ENCODE measurements around the gene PARS2.
A peak's percentile ranks its signal among the peaks of the same experiment; 100 is the strongest.

PARS2 gene

DNA sequence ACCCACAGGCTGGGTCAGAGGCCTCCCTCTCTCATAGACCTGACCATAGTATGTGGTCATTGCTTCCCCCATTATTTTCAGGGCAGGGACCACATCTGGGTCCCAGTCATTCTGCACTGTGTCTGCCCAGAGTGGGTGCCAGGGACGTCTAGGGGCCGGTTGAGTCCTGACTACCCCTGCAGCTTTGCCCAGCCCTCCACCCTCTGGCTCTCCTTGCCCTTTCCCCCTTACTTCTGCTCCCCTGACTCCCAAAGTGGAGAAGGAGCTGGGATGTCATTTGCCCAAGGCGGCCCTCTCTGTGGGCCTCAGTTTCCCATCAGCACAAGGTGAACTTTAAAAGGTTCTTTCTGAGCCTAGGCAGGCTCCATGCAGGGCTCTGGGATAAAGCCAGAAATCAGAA is 41.1 kb upstream of the PARS2 start:
- no peak overlapping the region for H3K4me3 ChIP-seq (ENCODE audit: low read depth, low read length)
- TF ChIP-seq, protein P1, sequence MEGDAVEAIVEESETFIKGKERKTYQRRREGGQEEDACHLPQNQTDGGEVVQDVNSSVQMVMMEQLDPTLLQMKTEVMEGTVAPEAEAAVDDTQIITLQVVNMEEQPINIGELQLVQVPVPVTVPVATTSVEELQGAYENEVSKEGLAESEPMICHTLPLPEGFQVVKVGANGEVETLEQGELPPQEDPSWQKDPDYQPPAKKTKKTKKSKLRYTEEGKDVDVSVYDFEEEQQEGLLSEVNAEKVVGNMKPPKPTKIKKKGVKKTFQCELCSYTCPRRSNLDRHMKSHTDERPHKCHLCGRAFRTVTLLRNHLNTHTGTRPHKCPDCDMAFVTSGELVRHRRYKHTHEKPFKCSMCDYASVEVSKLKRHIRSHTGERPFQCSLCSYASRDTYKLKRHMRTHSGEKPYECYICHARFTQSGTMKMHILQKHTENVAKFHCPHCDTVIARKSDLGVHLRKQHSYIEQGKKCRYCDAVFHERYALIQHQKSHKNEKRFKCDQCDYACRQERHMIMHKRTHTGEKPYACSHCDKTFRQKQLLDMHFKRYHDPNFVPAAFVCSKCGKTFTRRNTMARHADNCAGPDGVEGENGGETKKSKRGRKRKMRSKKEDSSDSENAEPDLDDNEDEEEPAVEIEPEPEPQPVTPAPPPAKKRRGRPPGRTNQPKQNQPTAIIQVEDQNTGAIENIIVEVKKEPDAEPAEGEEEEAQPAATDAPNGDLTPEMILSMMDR (IDR thresholded peaks at IDR 0.05; ENCODE audit: low read depth, low read length, missing control alignments): no peak
- no peak for DNase-seq (ENCODE audit: low read depth)

DNA sequence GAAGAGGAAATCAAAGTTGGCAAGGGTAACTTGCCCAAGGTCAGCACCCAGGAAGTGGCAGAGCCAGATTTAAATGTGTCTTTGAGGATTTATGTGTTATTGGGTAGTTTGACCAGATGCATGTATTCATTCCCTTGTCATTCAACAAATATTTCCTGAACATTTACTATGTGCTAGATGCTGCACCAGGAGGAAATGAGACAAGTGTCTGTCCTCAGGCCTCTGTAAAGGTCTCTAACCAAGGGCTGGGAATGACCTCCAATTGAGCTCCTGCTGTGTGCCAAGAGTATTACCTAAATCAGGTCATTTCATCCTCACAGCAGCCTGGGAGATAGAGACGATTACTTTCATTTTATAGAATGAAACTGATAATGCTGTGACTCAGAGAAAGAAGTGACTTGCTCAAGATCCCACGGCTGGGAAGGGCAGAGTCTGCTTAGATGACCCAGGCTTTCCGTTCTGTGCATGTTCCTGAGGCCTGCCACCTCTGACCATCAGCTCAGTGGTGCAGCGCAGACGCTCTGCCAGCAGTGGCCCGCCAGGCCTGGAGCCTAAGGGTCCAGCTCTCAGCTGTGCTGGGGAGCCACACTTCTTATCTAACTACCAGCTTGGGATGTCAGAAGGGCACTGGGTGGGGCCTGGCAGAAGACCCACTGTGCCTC is 40.3 kb upstream of the PARS2 start:
- DNase-seq (ENCODE audit: low read depth): no peak
- H3K4me3 ChIP-seq (ENCODE audit: low read depth, low read length): no peak overlapping the region
- TF ChIP-seq, protein P1 (IDR thresholded peaks at IDR 0.05; ENCODE audit: low read depth, low read length, missing control alignments): no peak

DNA sequence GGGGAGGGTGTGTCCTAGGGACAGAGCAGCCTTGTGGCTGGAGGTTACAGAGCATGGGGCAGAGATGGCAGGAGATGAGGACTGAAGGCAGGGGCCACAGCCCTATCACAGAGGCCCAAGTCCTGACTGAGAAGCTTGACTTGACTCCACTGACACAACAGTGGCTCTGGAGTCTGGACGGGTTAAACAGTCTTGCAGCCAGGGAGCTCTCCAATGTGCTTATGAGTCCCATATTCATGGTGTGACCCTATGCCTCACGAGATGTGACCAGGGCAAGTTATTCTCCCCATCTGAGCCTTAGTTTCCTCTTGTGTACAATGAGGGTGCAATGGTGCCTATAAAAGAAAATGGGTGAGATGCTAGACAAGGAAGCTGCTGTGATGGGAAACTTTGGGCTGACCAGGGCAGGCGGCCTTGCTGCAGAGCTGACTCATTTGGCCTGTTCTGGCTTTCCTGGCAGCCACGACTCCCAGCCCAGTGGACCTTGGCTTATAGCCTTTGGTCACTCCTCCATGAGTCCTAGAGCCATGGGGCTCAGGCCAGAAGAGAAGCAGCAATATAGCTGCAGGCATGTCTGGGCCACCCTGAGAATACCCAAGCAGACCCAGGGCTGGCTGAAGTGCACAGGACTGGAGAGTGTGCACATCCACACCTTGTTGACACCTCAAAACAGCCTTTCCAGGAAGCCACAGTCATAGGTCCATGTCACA is 39.6 kb upstream of the PARS2 start:
- TF ChIP-seq, protein P1 (IDR thresholded peaks at IDR 0.05; ENCODE audit: low read depth, low read length, missing control alignments): no peak
- DNase-seq (ENCODE audit: low read depth): no peak
- no peak overlapping the region for H3K4me3 ChIP-seq (ENCODE audit: low read depth, low read length)

DNA sequence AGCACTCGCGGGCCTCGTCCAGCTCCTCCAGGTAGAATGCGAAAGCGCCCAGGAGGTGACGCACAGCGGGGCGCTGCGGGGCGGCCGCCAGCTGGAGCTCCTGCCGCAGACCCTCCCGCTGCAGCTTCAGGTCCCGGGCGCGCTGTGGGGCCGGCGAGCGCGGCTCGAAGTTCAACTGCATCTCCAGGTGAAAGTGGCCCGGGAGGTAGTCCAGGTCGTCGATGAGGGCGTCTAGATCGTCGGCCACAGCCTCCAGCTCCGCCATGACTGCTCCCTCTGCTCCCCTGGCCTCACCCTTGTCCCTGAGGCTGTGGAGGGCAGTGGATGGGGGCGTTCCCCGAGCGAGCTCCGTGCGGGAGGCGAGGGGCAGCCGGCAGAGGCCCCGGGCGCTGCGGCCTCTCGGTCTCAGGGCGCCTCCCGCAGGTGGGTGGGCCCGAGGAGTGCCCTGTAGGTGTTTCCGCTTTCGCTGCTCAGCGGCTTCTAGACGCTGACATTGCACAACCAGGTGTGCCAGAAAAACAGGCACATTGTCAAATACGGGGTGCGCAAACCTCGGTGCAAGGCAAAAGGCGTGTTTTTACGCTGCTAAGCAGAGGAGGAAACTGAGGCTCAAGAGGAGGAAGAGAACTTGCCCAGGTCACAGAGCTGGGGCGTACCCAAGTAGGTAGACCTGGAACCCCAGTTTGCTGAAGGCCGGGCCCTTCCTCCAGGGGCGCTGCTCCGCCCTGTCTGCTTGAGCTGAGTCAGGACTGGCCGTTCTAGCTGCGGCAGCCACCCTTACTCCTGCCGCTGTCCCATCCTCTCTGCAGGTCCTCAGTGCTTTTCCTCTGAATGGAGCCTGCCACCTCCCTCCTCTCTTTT is 36.8 kb upstream of the PARS2 start, which contains the start of gene TTC22:
Gene TTC22 (minus strand): TSS at position 425 of the 861 bp plus-strand sequence. CDS start 160 bp downstream, at position 265.
- TF ChIP-seq, protein P1 (IDR thresholded peaks at IDR 0.05; ENCODE audit: low read depth, low read length, missing control alignments): peak; percentile 81
- peak within 1 kb of the TSS; percentile 67 for H3K4me3 ChIP-seq (ENCODE audit: low read depth, low read length)
- DNase-seq (ENCODE audit: low read depth): no peak

DNA sequence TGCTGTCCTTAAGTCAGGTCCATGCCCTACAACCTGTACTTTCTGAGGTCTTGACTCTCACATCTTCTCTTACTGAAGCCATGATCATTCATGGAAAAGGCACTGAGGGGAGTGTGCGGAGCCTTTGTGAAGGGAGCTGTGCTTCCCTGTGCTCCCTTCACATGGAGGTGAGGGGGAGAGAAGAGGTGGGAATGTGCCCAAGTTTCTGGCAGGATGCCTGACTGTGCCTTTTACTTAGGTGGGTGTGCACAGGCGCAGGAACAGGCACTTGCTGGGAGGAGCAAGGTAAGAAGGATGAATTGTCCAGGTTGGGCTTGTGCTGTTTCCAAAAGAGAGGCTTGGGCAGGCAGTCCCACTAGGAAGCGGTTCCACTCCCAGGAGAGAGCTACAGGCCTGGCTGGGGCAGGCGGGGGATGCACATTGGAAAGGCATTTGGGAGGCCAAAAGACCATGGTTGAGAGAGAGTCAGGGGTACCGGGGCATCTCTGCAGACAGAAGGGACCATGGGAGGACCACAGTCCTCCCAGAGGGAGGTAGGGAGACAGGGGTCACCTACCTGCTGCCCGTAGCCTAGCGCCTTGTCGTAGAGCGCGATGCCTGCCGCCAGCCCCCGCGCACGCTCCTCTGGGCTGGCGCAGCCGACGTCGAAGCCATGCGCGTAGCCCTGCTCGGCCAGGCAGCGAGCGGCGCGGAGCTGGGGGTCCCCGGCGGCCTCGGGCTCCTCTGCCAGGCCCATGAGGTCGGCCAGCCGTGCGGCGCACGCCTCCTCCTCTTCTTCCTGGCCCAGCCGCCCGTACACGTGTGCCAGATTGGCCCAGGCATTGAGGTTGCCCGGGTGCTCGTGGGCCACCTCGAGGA is 35.9 kb upstream of the PARS2 start:
- TF ChIP-seq, protein P1 (IDR thresholded peaks at IDR 0.05; ENCODE audit: low read depth, low read length, missing control alignments): no peak
- H3K4me3 ChIP-seq (ENCODE audit: low read depth, low read length): peak overlapping the region; percentile 67
- DNase-seq (ENCODE audit: low read depth): no peak
